ENCODE data around the gene GNG4.
A peak's percentile ranks its signal among the peaks of the same experiment; 100 is the strongest.

Gene GNG4

GRCh38 chr1:235610157-235610556, 39.4 kb downstream of the GNG4 start:
- Histone ChIP-seq H3K4me2 (ENCODE audit: low read length) (no peak overlapping the region), H3K27me3 (ENCODE audit: insufficient read depth, low read length, poor library complexity) (no peaks in the 10 kb centered on the region), H3K18ac (ENCODE audit: low read length) (no peak overlapping the region), H3K56ac (ENCODE audit: low read length) (no peak overlapping the region), H2AK5ac (ENCODE audit: low read length) (no peak overlapping the region), H2BK120ac (ENCODE audit: low read depth, low read length) (no peak overlapping the region), H3K4me3 (ENCODE audit: low read length) (no peak overlapping the region), H2BK15ac (replicated peaks; ENCODE audit: low read depth) (no peak overlapping the region), H4K5ac (ENCODE audit: low read length) (no peak overlapping the region), H3K79me2 (ENCODE audit: control insufficient read depth, insufficient read depth, low read length) (no peaks in the 10 kb centered on the region), H3K4me1 (ENCODE audit: control insufficient read depth, low read depth, low read length) (no peaks in the 10 kb centered on the region), H3K23ac (ENCODE audit: low read length) (no peak overlapping the region), H3K79me1 (ENCODE audit: low read length) (no peaks in the 10 kb centered on the region), H2BK5ac (ENCODE audit: low read length) (no peak overlapping the region), H3K9ac (ENCODE audit: low read length) (no peak overlapping the region), H3K36me3 (ENCODE audit: control insufficient read depth, insufficient read depth, low read length) (no peaks in the 10 kb centered on the region), H4K8ac (ENCODE audit: low read depth, low read length) (no peak overlapping the region), H3K4ac (ENCODE audit: low read depth, low read length) (no peak overlapping the region), H3K27ac (ENCODE audit: low read depth, low read length) (no peak overlapping the region)
- no peak for DNase-seq
- no CpG with 5 or more reads among the region's 6 CpGs for whole genome bisulfite sequencing (ENCODE audit: extremely low coverage, insufficient coverage, low lambda C conversion rate)

- H3K9ac ChIP-seq (ENCODE audit: low read length) = no peak overlapping the region
- H3K27me3 ChIP-seq (ENCODE audit: insufficient read depth, low read length, poor library complexity) = no peaks in the 10 kb centered on the region
- no peak overlapping the region for H3K18ac ChIP-seq (ENCODE audit: low read length)
- no peaks in the 10 kb centered on the region for H3K4me1 ChIP-seq (ENCODE audit: control insufficient read depth, low read depth, low read length)
- no peak overlapping the region for H3K23ac ChIP-seq (ENCODE audit: low read length)
- H3K4ac ChIP-seq (ENCODE audit: low read depth, low read length) = no peak overlapping the region
- H3K4me2 ChIP-seq (ENCODE audit: low read length) = no peak overlapping the region
- WGBS (ENCODE audit: extremely low coverage, insufficient coverage, low lambda C conversion rate) = no CpG with 5 or more reads among the region's 3 CpGs
- H3K27ac ChIP-seq (ENCODE audit: low read depth, low read length) = no peak overlapping the region
- H2AK5ac ChIP-seq (ENCODE audit: low read length) = no peak overlapping the region
- no peak overlapping the region for H4K5ac ChIP-seq (ENCODE audit: low read length)
- no peaks in the 10 kb centered on the region for H3K36me3 ChIP-seq (ENCODE audit: control insufficient read depth, insufficient read depth, low read length)
- H4K8ac ChIP-seq (ENCODE audit: low read depth, low read length) = no peak overlapping the region
- no peak overlapping the region for H3K56ac ChIP-seq (ENCODE audit: low read length)
- no peaks in the 10 kb centered on the region for H3K79me1 ChIP-seq (ENCODE audit: low read length)
- no peaks in the 10 kb centered on the region for H3K79me2 ChIP-seq (ENCODE audit: control insufficient read depth, insufficient read depth, low read length)
- no peak overlapping the region for H2BK5ac ChIP-seq (ENCODE audit: low read length)
- H2BK15ac ChIP-seq (replicated peaks; ENCODE audit: low read depth) = no peak overlapping the region
- no peak for DNase-seq
- no peak overlapping the region for H2BK120ac ChIP-seq (ENCODE audit: low read depth, low read length)
- H3K4me3 ChIP-seq (ENCODE audit: low read length) = no peak overlapping the region
Measured at GRCh38 chr1:235608278-235608677, 41.3 kb downstream of the GNG4 start.

- H3K79me2 ChIP-seq (ENCODE audit: control insufficient read depth, insufficient read depth, low read length) = no peaks in the 10 kb centered on the region
- H3K4ac ChIP-seq (ENCODE audit: low read depth, low read length) = no peak overlapping the region
- no peak overlapping the region for H3K4me2 ChIP-seq (ENCODE audit: low read length)
- H3K23ac ChIP-seq (ENCODE audit: low read length) = no peak overlapping the region
- no peaks in the 10 kb centered on the region for H3K36me3 ChIP-seq (ENCODE audit: control insufficient read depth, insufficient read depth, low read length)
- DNase-seq = no peak
- no peak overlapping the region for H3K4me3 ChIP-seq (ENCODE audit: low read length)
- H3K79me1 ChIP-seq (ENCODE audit: low read length) = no peaks in the 10 kb centered on the region
- no peak overlapping the region for H3K56ac ChIP-seq (ENCODE audit: low read length)
- no peaks in the 10 kb centered on the region for H3K4me1 ChIP-seq (ENCODE audit: control insufficient read depth, low read depth, low read length)
- H3K9ac ChIP-seq (ENCODE audit: low read length) = no peak overlapping the region
- no peak overlapping the region for H4K8ac ChIP-seq (ENCODE audit: low read depth, low read length)
- H2AK5ac ChIP-seq (ENCODE audit: low read length) = no peak overlapping the region
- H3K27ac ChIP-seq (ENCODE audit: low read depth, low read length) = no peak overlapping the region
- no CpG with 5 or more reads among the region's 11 CpGs for WGBS (ENCODE audit: extremely low coverage, insufficient coverage, low lambda C conversion rate)
- no peaks in the 10 kb centered on the region for H3K27me3 ChIP-seq (ENCODE audit: insufficient read depth, low read length, poor library complexity)
- no peak overlapping the region for H2BK5ac ChIP-seq (ENCODE audit: low read length)
- H4K5ac ChIP-seq (ENCODE audit: low read length) = no peak overlapping the region
- no peak overlapping the region for H3K18ac ChIP-seq (ENCODE audit: low read length)
- no peak overlapping the region for H2BK15ac ChIP-seq (replicated peaks; ENCODE audit: low read depth)
- H2BK120ac ChIP-seq (ENCODE audit: low read depth, low read length) = no peak overlapping the region
Measured at GRCh38 chr1:235607284-235607683, 42.3 kb downstream of the GNG4 start.

GRCh38 chr1:235601104-235601503, 48.5 kb downstream of the GNG4 start:
- Histone ChIP-seq H2BK15ac (replicated peaks; ENCODE audit: low read depth) (no peak overlapping the region), H2BK120ac (ENCODE audit: low read depth, low read length) (no peak overlapping the region), H3K79me1 (ENCODE audit: low read length) (no peaks in the 10 kb centered on the region), H3K79me2 (ENCODE audit: control insufficient read depth, insufficient read depth, low read length) (no peaks in the 10 kb centered on the region), H3K18ac (ENCODE audit: low read length) (no peak overlapping the region), H3K4me3 (ENCODE audit: low read length) (no peak overlapping the region), H3K4me2 (ENCODE audit: low read length) (no peak overlapping the region), H2BK5ac (ENCODE audit: low read length) (no peak overlapping the region), H3K36me3 (ENCODE audit: control insufficient read depth, insufficient read depth, low read length) (no peaks in the 10 kb centered on the region), H3K4me1 (ENCODE audit: control insufficient read depth, low read depth, low read length) (no peaks in the 10 kb centered on the region), H2AK5ac (ENCODE audit: low read length) (no peak overlapping the region), H3K56ac (ENCODE audit: low read length) (no peak overlapping the region), H3K23ac (ENCODE audit: low read length) (no peak overlapping the region), H3K27me3 (ENCODE audit: insufficient read depth, low read length, poor library complexity) (no peaks in the 10 kb centered on the region), H3K4ac (ENCODE audit: low read depth, low read length) (no peak overlapping the region), H3K9ac (ENCODE audit: low read length) (no peak overlapping the region), H4K5ac (ENCODE audit: low read length) (no peak overlapping the region), H3K27ac (ENCODE audit: low read depth, low read length) (no peak overlapping the region), H4K8ac (ENCODE audit: low read depth, low read length) (no peak overlapping the region)
- peak; percentile 41 for DNase-seq
- WGBS (ENCODE audit: extremely low coverage, insufficient coverage, low lambda C conversion rate) = no CpG with 5 or more reads among the region's 5 CpGs

- H2BK5ac ChIP-seq (ENCODE audit: low read length) = no peak overlapping the region
- H3K9ac ChIP-seq (ENCODE audit: low read length) = no peak overlapping the region
- H3K4me1 ChIP-seq (ENCODE audit: control insufficient read depth, low read depth, low read length) = no peaks in the 10 kb centered on the region
- H3K27me3 ChIP-seq (ENCODE audit: insufficient read depth, low read length, poor library complexity) = no peaks in the 10 kb centered on the region
- no peak overlapping the region for H3K56ac ChIP-seq (ENCODE audit: low read length)
- no peak overlapping the region for H3K4me3 ChIP-seq (ENCODE audit: low read length)
- DNase-seq = peak; percentile 45
- no peak overlapping the region for H3K4me2 ChIP-seq (ENCODE audit: low read length)
- H3K36me3 ChIP-seq (ENCODE audit: control insufficient read depth, insufficient read depth, low read length) = no peaks in the 10 kb centered on the region
- no peak overlapping the region for H2AK5ac ChIP-seq (ENCODE audit: low read length)
- no peak overlapping the region for H2BK120ac ChIP-seq (ENCODE audit: low read depth, low read length)
- H4K5ac ChIP-seq (ENCODE audit: low read length) = no peak overlapping the region
- WGBS (ENCODE audit: extremely low coverage, insufficient coverage, low lambda C conversion rate) = no CpG with 5 or more reads among the region's 5 CpGs
- no peak overlapping the region for H3K18ac ChIP-seq (ENCODE audit: low read length)
- no peaks in the 10 kb centered on the region for H3K79me2 ChIP-seq (ENCODE audit: control insufficient read depth, insufficient read depth, low read length)
- H2BK15ac ChIP-seq (replicated peaks; ENCODE audit: low read depth) = no peak overlapping the region
- no peak overlapping the region for H3K23ac ChIP-seq (ENCODE audit: low read length)
- no peaks in the 10 kb centered on the region for H3K79me1 ChIP-seq (ENCODE audit: low read length)
- H3K4ac ChIP-seq (ENCODE audit: low read depth, low read length) = no peak overlapping the region
- H4K8ac ChIP-seq (ENCODE audit: low read depth, low read length) = no peak overlapping the region
- H3K27ac ChIP-seq (ENCODE audit: low read depth, low read length) = no peak overlapping the region
Measured at GRCh38 chr1:235599536-235599935, 50.0 kb downstream of the GNG4 start.

GRCh38 chr1:235597867-235598553, 51.6 kb downstream of the GNG4 start:
- Histone ChIP-seq H3K27me3 (ENCODE audit: insufficient read depth, low read length, poor library complexity) (no peaks in the 10 kb centered on the region), H3K36me3 (ENCODE audit: control insufficient read depth, insufficient read depth, low read length) (no peaks in the 10 kb centered on the region), H3K23ac (ENCODE audit: low read length) (no peak overlapping the region), H3K27ac (ENCODE audit: low read depth, low read length) (no peak overlapping the region), H3K4me2 (ENCODE audit: low read length) (no peak overlapping the region), H3K9ac (ENCODE audit: low read length) (no peak overlapping the region), H4K5ac (ENCODE audit: low read length) (no peak overlapping the region), H3K18ac (ENCODE audit: low read length) (no peak overlapping the region), H2BK15ac (replicated peaks; ENCODE audit: low read depth) (no peak overlapping the region), H2BK120ac (ENCODE audit: low read depth, low read length) (no peak overlapping the region), H3K4ac (ENCODE audit: low read depth, low read length) (no peak overlapping the region), H3K56ac (ENCODE audit: low read length) (no peak overlapping the region), H4K8ac (ENCODE audit: low read depth, low read length) (no peak overlapping the region), H3K4me3 (ENCODE audit: low read length) (no peak overlapping the region), H3K79me1 (ENCODE audit: low read length) (no peaks in the 10 kb centered on the region), H2BK5ac (ENCODE audit: low read length) (no peak overlapping the region), H3K79me2 (ENCODE audit: control insufficient read depth, insufficient read depth, low read length) (no peaks in the 10 kb centered on the region), H2AK5ac (ENCODE audit: low read length) (no peak overlapping the region), H3K4me1 (ENCODE audit: control insufficient read depth, low read depth, low read length) (no peaks in the 10 kb centered on the region)
- DNase-seq = peak; percentile 77
- WGBS (ENCODE audit: extremely low coverage, insufficient coverage, low lambda C conversion rate) = no CpG with 5 or more reads among the region's 7 CpGs
